ENCODE data around the gene APMAP. TPM values are rescaled to one million over a fixed set of nuclear protein-coding genes. Genes with fewer than 3 reads are reported as not detected.

Gene APMAP
- total and polyA plus RNA-seq, 2 of the 13 experiments (the other 11 are each of a cell fraction or from before 2014, with no cell fraction given): 168 to 214 TPM

- TF ChIP-seq ZNF687 (CRISPR knock-in tag; IDR thresholded peaks at IDR 0.05) (no peak; the same call in 1 of the 2 replicates), RXRA (CRISPR knock-in tag; IDR thresholded peaks at IDR 0.05) (no peak), SMC3 (IDR thresholded peaks at IDR 0.05; ENCODE audit: low read length) (peak; percentile 71), HMGXB4 (CRISPR knock-in tag; IDR thresholded peaks at IDR 0.05; ENCODE audit: borderline replicate concordance in 1 of 2, low read depth in 1 of 2) (0 out of 4 replicates have a peak, but pooled peaks of 1 of the 2 experiments have one; percentile 43), TRIM22 (IDR thresholded peaks at IDR 0.05) (no peak), POLR2G (IDR thresholded peaks at IDR 0.05; ENCODE audit: low read depth, low read length) (no peak), ZNF781 (CRISPR knock-in tag; IDR thresholded peaks at IDR 0.05; ENCODE audit: borderline replicate concordance, not compliant biosample characterization) (no peak), ZNF567 (CRISPR knock-in tag; IDR thresholded peaks at IDR 0.05; ENCODE audit: borderline replicate concordance) (no peak), ZZZ3 (CRISPR knock-in tag; IDR thresholded peaks at IDR 0.05; ENCODE audit: borderline replicate concordance) (no peak), ZNF709 (CRISPR knock-in tag; IDR thresholded peaks at IDR 0.05) (no peak), MNT (IDR thresholded peaks at IDR 0.05) (peak; percentile 50; the same call in 1 of the 2 replicates), NCOA2 (CRISPR knock-in tag; IDR thresholded peaks at IDR 0.05) (no peak), PHF8 (CRISPR knock-in tag; IDR thresholded peaks at IDR 0.05) (no peak), SNAPC5 (CRISPR knock-in tag; IDR thresholded peaks at IDR 0.05; ENCODE audit: borderline replicate concordance) (no peak), ZNF652 (CRISPR knock-in tag; IDR thresholded peaks at IDR 0.05; ENCODE audit: borderline replicate concordance, low read depth) (no peak), SKI (IDR thresholded peaks at IDR 0.05; ENCODE audit: partially characterized antibody) (no peak), ZNF460 (CRISPR knock-in tag; IDR thresholded peaks at IDR 0.05; ENCODE audit: borderline replicate concordance) (no peak)
- TF ChIP-seq, protein P1, sequence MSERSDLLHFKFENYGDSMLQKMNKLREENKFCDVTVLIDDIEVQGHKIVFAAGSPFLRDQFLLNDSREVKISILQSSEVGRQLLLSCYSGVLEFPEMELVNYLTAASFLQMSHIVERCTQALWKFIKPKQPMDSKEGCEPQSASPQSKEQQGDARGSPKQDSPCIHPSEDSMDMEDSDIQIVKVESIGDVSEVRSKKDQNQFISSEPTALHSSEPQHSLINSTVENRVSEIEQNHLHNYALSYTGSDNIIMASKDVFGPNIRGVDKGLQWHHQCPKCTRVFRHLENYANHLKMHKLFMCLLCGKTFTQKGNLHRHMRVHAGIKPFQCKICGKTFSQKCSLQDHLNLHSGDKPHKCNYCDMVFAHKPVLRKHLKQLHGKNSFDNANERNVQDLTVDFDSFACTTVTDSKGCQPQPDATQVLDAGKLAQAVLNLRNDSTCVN (CRISPR knock-in tag; IDR thresholded peaks at IDR 0.05; ENCODE audit: borderline replicate concordance): no peak; the same call in 1 of the 2 replicates
Observed at GRCh38 chr20:24917797-24918578, 74.6 kb downstream of the APMAP start (continued).

All from HepG2 (cell line).